GM04504 (cell line): Measurements from ENCODE around the gene PTPN18.
A peak's percentile ranks its signal among the peaks of the same experiment; 100 is the strongest.

Source experiments
- DNase-seq: peaks from one replicate; pipeline ENCODE4 v3.0.0-alpha.2; 2012; ENCODE audit warnings: low read depth

Gene PTPN18

DNA sequence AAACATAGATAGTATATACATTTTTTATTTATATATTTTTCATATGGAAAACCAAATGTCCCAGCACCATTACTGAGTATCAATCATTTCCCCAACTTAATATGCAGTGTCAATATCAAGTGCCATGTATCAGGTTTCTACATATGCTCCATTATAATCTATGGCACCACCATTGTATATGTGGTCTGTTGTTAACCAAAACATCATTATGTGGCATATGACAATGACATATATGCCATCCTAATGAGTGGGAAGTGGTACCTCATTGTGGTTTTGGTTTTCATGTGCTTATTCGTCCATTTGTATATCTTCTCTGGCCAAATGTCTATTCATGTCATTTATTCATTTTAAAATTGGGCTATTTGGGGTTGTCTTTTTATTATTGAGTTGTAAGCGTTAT lies 9.2 kb downstream of the PTPN18 start:
- DNase-seq: no peak

DNA sequence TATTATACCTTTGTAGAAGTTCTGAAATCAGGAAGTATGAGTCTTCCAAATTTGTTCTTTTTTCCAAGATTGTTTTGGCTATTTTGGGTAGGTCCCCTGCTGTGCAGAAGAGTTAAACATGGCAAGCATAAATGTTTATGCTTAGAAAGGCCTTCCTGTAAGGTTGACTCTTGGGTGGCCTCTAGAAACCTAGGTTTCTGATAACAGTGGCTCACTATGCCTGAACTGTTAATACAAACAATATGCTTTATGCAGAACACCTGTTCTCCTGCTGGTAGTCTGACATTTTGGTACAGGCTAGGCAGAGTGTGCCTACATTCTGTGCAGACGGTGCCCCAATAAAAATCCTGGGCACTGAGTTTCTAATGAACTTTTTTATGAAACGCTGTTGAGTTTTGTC lies 10.1 kb downstream of the PTPN18 start:
- DNase-seq: no peak

- no peak for DNase-seq
These were observed 10.9 kb downstream of the PTPN18 start for GRCh38 chr2:130366720-130367119.

- no peak for DNase-seq
These were observed 12.9 kb downstream of the PTPN18 start for GRCh38 chr2:130368786-130369185.

- DNase-seq: no peak
These were observed 13.6 kb downstream of the PTPN18 start for GRCh38 chr2:130369311-130369964.

GRCh38 chr2:130369965-130370341 lies 14.1 kb downstream of the PTPN18 start:
- DNase-seq: no peak

GRCh38 chr2:130370490-130370889 lies 14.6 kb downstream of the PTPN18 start:
- DNase-seq: no peak

GRCh38 chr2:130371723-130372054 lies 15.8 kb downstream of the PTPN18 start:
- DNase-seq: no peak

DNA sequence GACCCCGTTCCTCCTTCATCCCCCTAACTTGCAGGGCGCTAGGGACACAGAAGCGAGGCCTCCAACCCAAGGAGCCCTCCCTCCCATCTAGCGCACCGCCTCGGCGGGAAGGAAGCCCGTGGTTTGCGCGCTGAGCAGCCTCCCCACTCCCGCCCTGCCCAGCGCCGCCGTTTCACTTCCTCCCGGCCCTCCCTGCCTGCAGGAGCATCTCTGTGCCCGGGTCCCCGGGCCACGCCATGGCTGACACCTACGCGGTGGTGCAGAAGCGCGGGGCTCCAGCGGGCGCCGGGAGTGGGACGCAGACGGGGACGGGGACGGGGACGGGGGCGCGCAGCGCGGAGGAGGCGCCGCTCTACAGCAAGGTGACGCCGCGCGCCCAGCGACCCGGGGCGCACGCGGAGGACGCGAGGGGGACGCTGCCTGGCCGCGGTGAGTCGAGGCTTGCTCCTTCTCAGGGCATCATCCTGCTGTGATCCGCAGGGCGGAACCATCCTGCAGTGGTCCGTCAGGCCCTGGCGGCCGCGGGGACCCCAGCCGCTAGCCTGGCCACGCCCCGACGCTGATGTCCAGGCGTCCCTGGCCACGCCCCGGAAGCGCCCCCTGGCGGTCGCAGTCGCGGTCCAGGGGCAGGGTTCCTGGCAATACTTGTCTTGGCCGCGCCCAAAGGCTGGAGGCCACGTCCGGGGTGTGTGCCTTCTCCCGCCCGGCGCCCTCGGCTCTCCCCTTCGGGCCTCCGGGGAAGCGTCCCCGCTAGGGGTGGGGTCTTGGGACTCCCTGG lies 16.4 kb downstream of the PTPN18 start:
- DNase-seq: peak; percentile 78

DNA sequence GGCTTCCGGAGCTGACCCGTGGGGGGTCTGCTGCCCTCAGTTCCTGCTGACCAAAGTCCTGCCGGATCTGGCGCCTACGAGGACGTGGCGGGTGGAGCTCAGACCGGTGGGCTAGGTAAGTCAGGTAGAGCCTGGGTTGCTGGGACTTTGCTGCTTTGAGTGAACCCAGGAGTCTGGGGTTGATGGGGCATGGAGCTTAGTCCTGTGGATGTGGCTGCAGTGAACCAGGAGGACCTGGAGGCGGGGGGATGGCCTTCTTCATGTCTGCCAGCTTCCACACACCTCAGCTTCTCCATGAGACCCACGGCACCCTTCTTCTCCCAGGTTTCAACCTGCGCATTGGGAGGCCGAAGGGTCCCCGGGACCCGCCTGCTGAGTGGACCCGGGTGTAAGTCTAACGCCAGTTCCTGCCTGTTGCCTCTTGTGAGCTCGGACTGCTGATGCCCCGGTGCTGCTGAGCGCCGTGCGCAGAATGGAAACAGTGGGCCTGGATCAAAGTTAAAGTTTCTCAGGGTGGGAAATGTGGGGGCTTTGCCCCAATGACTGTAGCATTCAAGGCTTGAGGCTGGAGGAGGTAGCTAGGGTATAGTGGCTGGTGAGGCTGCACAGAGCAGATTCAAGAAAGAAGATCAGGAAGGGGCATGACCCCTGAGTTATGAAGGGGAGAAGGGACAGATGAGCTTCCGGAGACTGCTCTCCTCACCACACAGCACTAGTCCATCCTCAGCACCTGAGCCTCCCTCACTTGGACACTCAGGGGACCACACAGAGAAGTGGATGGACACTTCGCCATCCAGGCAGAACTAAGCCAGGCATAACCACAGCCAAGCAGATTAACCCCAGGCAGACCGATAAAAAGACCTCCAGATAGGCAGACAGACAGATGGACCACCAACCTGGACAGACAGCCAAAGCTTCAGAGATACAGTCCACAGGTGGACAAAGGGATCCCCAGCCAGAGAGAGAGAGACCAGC lies 17.3 kb downstream of the PTPN18 start:
- no peak for DNase-seq

- no peak for DNase-seq
These were observed 18.0 kb downstream of the PTPN18 start for GRCh38 chr2:130373808-130374365.

DNA sequence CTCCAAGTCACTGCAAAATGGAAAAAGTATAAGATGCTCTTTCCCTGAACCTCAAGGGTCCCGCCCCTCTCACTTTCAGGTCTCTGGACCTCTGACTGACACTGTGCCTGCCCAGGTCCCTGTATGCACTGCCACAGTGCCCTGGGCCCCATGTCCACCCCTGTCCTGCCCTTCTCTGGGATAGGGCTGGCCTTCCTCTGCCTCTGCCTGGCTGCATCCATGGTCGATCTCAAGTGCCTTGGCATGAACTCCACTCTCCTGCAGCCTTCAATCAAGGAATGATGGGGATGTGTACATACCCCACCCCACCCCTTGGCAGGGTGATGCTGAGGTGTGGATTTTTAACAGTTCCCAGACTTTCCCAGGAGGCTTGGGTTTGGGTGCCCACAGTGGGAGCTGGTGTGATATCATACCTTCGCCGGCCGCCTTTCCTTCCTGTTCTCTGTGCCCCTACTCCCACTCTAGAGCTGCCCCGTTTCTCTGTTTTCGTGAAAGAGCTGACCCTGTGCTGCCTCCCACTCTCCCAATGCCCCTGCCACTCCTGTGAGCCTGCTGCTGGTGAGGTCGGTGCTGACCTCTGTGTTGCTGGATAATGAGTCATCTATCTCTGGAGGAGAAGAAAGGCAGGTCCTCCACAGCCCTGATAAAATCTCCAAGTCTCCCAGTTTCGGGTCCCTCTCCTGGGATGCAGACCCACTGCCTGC lies 18.9 kb downstream of the PTPN18 start:
- no peak for DNase-seq

- no peak for DNase-seq
These were observed 19.7 kb downstream of the PTPN18 start for GRCh38 chr2:130375291-130376266.

DNA sequence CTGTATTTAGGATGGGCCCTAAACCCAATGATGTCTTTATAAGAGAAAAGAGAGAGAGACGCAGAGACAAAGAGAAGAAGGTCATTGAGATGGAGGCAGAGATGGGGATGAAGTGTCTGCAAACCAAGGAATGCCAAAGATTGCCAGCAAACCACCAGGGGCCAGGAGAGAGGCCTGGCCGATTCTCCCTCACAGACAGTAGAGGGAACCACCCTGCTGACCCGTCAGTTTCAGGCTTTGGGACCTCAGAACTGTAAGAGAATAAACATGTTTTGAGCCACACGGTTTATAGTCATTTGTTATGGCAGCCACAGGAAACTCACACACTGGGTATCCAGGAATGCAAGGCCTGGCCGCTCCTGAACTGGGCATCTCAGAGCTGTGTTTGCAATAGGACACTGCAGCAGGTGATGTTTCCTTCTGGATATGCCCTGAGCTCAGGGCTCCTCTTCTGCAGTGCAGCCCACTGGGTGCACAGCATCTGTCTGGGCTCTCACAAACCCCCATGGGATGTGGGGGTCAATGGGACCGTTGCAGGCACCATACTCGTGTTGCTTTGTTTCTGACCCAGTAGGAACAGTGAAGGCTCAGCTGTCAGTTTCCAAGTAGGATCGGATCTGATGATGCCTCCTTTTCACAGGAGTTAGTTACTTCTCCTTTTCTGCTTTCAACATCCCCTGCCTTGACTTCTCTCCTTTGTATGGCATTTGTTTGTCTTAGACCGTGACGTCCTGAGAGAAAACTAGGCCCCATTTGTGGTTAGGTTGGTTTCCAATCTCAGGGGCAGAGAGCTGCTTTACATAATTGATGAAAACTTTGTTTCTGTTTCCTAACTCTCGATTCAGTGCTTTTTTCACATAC lies 20.8 kb downstream of the PTPN18 start:
- DNase-seq: no peak

DNA sequence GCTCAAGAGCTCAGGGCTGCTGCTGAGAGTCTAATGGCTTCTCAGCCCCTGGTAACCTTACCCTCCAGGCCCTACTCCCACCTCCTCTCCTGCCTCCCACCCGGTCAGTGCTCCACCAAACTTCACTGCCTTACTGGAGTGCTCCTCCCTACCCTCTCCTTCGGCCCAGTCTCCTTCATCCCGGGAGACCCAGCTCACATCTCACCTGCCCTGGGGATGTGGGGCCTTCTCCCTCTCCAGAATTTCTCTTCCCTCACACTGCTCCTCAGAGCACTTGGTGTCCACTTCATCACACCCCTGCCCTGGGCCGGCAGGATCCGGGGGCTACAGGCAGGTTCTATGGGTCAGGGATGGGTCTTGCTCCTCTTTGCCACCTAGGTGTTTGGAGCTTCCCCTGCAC lies 21.6 kb downstream of the PTPN18 start:
- no peak for DNase-seq

GRCh38 chr2:130378206-130378897 lies 22.5 kb downstream of the PTPN18 start:
- no peak for DNase-seq

GRCh38 chr2:130378898-130379214 lies 23.0 kb downstream of the PTPN18 start:
- DNase-seq: no peak

DNA sequence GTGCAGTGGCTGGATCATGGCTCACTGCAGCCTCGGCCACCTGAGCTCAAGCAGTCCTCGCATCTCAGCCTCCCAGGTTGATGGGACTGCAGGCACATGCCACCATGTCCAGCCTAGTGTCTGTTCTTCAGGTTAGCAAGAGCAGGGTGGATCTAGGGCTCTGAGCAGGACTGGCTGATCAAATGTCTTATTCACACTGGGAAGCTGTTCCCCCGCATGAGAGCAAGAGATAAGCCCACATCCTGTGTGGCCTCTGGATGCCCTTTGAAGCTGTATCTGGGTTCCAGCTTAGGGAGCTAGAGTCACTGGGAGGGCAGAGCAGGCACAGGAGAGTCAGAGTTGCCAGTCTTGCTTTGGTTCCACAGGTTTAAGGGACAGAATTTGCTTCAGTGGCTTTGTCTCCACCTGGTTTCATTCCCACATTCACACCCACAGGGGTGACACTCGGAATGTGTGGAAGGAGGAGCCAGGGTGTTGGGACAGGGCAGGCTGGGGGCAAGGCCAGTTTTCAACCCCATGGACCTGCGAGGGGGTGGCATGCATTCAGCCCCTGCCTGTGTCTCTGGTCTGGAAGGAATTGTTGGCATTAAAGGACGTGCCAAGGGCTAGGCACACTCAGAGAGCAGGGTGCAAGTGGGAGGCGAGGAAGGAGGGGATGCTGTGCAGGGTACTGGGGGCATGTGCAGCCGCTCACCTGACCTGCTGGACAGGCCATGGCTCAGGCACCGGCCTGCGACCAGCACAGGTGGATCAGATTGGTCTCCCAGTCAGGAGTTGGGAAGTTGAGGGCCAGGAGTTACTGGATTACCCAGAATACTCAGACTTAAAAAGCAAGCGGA lies 24.5 kb downstream of the PTPN18 start:
- no peak for DNase-seq
